Measurements from ENCODE around the gene COL20A1.
"Not testable (repeated sequence)": the region's sequence is repeated elsewhere in the genome, so short reads cannot be mapped to it uniquely, and the experiment has no call there.

Gene COL20A1

DNA sequence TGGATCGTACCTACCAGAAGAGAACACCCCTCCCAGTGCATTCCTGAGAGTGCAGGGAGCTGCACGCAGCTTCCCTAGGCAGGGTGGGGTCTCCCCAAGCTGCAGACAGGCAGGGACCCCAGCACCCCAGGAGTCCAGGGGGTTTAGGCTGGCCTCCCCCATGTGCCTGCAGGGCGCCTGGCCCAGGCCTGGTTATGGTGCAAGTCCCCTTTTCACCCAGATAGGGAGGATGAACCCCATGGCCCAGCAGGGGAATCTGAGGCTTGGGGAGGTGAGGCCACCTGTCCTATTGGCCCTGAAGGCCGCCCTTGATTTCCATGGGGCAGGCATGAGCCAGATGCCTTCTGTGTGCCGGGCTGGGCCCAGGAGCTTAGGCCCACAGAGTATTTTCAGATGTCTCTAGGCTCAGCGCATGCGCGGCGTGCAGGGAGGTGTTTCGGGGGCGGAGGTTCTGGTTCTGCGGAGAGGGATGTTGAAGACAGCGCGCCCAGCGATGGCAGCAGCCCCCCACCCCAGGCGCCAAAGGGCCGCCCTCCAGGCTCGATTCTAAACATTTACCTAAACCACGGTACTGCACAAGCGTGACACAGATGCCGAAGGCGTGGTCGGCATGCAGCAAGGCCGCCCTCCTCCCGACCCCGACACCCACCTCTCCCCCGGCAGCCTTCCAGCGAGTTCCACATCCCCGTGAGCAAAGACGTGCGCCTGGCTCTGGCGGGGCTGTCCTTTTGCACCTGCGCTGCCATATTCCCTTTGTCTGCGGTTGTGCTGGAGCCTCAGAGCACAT lies 29.4 kb downstream of the COL20A1 start:
- no peak for DNase-seq

- DNase-seq: no peak
Observed at GRCh38 chr20:63322933-63323273, 29.9 kb downstream of the COL20A1 start.

DNA sequence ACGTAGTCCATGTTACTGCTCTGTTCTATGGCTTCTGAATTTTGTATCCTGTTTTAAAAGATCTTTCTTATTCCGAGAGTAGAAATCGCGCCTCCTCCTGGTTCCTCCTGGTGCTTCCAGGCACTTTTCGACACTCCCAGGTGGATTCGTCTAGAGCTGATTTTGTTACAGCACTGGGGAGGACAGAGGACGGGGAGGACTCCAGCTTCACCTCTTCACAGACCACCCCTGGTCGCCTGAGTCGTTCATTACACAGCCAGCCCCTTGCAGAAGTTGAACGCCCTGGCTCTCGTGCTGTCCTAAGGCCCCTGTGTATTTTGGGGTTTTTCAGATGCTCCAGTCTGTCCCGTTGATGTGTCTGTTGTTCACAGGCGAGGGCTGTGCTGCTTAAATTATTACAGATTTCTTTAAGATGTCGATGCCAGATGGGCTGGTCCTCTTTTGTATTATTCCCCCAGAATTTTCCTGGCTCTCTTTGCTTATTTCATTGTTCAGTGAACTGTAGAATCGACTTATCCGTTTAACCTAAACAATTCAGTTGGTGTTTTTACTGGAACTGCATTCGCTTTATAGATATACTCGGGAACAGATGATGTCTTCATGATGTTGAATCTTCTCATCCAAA lies 30.5 kb downstream of the COL20A1 start:
- no peak for DNase-seq

DNA sequence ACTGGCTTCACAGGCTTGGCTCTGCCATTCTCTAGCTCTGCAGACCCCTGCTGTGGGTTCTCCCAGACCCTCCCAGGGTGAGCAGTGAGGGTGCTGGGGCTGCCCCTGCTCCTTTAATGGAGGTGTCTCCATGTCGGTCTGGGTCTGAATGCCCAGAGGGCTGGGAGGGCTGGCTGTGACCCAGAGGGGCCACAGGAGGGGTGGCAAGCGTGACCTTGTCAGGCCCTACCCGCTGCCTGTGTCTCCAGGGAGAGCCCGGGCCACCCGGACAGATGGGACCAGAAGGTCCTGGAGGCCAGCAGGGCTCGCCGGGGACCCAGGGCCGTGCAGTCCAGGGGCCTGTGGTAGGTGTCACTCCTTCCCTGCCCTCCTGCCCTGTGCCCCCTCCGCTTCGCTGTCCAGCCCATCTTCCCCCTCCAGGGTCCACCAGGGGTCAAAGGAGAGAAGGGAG lies 32.1 kb downstream of the COL20A1 start:
- DNase-seq: no peak

DNA sequence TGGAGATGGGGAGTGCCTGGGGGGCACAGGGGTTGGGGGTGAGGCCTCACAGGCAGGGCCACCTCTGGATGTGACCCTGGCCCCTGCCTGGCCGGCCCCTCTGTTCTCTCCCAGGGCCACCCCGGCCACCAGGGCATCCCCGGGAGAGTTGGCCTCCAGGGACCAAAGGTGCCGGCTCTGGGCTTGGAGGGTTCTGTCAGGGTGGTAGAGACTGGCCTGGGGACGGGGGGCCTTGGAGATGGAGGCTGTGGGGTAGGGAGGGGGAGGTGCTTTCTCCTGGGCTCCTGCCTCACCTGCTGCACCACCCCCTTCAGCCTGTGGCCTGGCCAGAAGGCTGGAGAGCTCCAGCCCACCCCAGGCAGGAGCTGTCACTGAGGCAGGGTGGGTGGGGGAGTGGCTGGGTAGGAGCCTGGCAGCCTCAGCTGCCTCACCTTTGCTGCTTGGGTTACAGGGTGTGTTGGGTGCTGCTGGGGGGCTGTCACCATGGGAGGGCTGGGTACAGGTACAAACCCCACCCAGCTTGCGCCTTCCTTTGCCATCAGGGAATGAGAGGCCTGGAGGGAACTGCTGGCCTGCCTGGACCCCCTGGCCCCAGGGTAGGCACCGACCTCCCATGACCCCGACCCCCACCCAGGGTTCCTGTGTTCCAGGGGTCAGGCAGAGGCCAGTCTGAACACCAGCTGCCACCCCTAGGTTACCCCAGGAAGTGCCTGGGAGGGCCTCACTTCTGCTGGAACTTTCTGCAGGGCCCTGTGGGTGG lies 32.7 kb downstream of the COL20A1 start:
- no peak for DNase-seq

DNA sequence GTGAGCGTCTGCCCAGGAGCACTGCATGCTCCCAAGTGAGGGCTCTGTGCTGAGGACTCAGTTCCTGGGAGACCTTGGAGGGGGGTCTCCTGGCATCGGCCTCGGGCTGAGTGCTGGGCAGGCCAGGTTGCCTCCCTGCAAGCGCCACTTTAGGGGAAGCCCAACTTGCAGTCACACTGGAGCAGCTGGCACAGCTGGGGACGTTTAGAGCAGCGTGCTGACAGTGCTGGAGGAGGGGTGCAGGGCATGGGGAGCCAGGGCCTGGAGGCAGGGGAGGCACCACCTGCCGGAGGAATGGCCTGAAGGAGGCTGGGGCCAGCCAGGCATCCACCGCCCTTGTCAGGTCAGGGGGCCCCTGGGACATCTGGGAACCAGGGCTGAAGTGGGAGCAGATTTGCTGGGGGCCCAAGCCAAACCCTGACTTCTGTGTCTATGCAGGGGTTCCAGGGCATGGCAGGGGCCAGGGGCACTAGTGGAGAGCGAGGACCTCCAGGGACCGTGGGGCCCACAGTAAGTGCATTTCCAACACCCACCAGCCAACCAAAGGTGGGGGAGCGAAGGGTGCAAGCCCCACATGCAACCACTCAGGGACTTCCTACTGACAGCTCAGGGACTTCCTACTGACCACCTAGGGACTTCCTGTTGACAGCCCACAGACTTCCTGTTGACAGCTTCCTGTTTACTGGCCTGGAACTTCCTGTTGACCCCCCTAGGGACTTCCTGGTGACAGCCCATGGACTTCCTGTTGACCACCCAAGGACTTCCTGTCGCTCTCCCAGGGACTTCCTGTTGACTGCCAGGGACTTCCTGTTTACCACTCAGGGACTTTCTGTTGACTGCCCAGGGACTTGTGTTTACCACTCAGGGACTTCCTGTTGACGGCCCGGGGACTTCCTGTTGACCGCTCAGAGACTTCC lies 33.6 kb downstream of the COL20A1 start:
- no peak for DNase-seq

- no peak for DNase-seq
Observed at GRCh38 chr20:63327231-63327745, 34.3 kb downstream of the COL20A1 start.

- no peak for DNase-seq
Observed at GRCh38 chr20:63328026-63328700, 35.2 kb downstream of the COL20A1 start.

DNA sequence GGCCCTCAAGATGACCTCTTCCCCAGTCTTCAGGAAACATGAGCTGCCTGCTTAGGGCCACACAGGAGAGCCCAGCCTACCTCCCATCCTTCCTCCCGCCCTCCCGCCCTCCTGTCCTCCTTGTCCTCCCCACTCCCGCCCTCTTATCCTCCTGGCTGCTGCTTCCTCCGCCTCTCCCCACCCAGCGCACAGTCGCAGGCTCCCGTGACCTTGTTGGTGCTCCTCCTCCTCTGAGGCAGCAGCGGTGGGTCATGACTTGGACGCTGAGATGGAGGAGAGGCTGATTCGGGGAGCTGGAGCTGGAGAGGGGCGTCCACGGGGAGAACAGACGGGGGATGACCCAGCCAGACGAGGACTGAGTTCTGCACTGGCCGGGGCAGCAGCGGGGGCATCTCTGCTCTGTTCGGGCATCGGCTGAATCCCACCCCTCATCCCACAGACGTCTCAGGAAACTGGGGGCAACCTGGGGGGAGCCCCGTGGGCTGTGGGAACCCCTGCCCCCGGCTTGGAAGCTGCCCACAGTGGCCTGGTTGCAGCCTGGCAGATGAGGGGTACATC lies 35.8 kb downstream of the COL20A1 start:
- DNase-seq: no peak

- no peak for DNase-seq
Observed at GRCh38 chr20:63329331-63330083, 36.5 kb downstream of the COL20A1 start.

GRCh38 chr20:63330084-63330760 lies 37.2 kb downstream of the COL20A1 start:
- no peak for DNase-seq

- DNase-seq: peak; percentile 68
Observed at GRCh38 chr20:63330940-63331339, 38.0 kb downstream of the COL20A1 start.

- DNase-seq: no peak
Observed at GRCh38 chr20:63331741-63332400, 38.9 kb downstream of the COL20A1 start.

GRCh38 chr20:63332488-63333240 lies 39.7 kb downstream of the COL20A1 start:
- no peak for DNase-seq

- DNase-seq: no peak
Observed at GRCh38 chr20:63333241-63333836, 40.4 kb downstream of the COL20A1 start.

DNA sequence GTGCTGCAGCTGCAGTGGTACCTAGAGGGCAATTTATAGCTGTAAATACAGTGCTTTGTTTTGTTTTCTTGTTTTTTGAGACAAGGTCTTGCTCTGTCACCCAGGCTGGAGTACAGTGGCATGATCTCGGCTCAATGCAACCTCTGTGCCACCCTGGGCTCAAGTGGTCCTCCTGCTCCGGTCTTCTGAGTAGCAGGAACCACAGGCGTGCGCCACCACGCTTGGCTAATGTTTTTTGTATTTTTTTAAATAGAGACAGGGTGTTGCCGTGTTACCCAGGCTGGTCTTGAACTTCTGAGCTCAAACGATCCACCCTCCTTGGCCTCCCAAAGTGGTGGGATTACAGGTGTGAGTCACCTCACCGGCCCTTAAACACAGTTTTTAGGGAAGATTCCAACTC lies 41.4 kb downstream of the COL20A1 start:
- no peak for DNase-seq

- DNase-seq: not testable (repeated sequence)
Observed at GRCh38 chr20:63335060-63335459, 42.1 kb downstream of the COL20A1 start.

GRCh38 chr20:63335711-63336110 lies 42.7 kb downstream of the COL20A1 start:
- no peak for DNase-seq

Measured in islet precursor cell (in vitro differentiated cells).